NAMALWA (cell line): Measurements from ENCODE around the gene CGAS.
"Not testable (repeated sequence)": the region's sequence is repeated elsewhere in the genome, so short reads cannot be mapped to it uniquely, and the experiment has no call there.

ENCODE experiments used
- DNase-seq: peaks from one replicate; pipeline ENCODE4 v3.0.0-alpha.2; 2015; ENCODE audit warnings: low spot score

Gene CGAS

GRCh38 chr6:73452107-73452461, at the start of gene CGAS:
Gene CGAS (minus strand): TSS chr6:73452297. CDS start chr6:73452181, 116 bp downstream.
- no peak for DNase-seq

GRCh38 chr6:73497915-73498314, 45.8 kb upstream of the CGAS start:
- DNase-seq = no peak

GRCh38 chr6:73491377-73491776, 39.3 kb upstream of the CGAS start:
- no peak for DNase-seq

- DNase-seq = no peak
These were observed 35.4 kb upstream of the CGAS start for GRCh38 chr6:73487473-73487872.

GRCh38 chr6:73484438-73484837, 32.3 kb upstream of the CGAS start:
- no peak for DNase-seq

GRCh38 chr6:73481969-73482368, 29.9 kb upstream of the CGAS start:
- DNase-seq = no peak

GRCh38 chr6:73477407-73477806, 25.3 kb upstream of the CGAS start:
- DNase-seq = no peak

GRCh38 chr6:73476723-73477122, 24.6 kb upstream of the CGAS start:
- DNase-seq = no peak

- DNase-seq = peak; percentile 70
These were observed 19.7 kb upstream of the CGAS start for GRCh38 chr6:73471686-73472290.

- peak; percentile 96 for DNase-seq
These were observed 9.6 kb upstream of the CGAS start, which contains the start of gene MTO1 for GRCh38 chr6:73461537-73462350. Gene MTO1 (plus strand): TSS chr6:73461737. CDS start chr6:73461855, 118 bp downstream.

- DNase-seq = no peak
These were observed 8.0 kb upstream of the CGAS start for GRCh38 chr6:73460056-73460455.

GRCh38 chr6:73459474-73459873, 7.4 kb upstream of the CGAS start:
- DNase-seq = not testable (repeated sequence)

GRCh38 chr6:73455865-73456629, 4.0 kb upstream of the CGAS start:
- DNase-seq = no peak

GRCh38 chr6:73451223-73452106, 632 bp downstream of the CGAS start:
- DNase-seq = peak; percentile 25

GRCh38 chr6:73443555-73443954, 8.5 kb downstream of the CGAS start:
- no peak for DNase-seq

- DNase-seq = no peak
These were observed 16.9 kb downstream of the CGAS start for GRCh38 chr6:73435236-73435635.

GRCh38 chr6:73421534-73421933, 30.6 kb downstream of the CGAS start:
- no peak for DNase-seq

- DNase-seq = no peak
These were observed 33.9 kb downstream of the CGAS start for GRCh38 chr6:73418081-73418741.

GRCh38 chr6:73413102-73413501, 39.0 kb downstream of the CGAS start:
- DNase-seq = no peak

GRCh38 chr6:73409395-73409794, 42.7 kb downstream of the CGAS start:
- DNase-seq = no peak

GRCh38 chr6:73400656-73401055, 51.4 kb downstream of the CGAS start:
- DNase-seq = no peak
